ENCODE measurements around the gene PRODH2. TPM values are rescaled to one million over a fixed set of nuclear protein-coding genes. Genes with fewer than 3 reads are reported as not detected.

Gene PRODH2
- total and polyA plus RNA-seq, 2 of the 13 experiments (the other 11 are each of a cell fraction or from before 2014, with no cell fraction given) = 86.7 to 118 TPM

DNA sequence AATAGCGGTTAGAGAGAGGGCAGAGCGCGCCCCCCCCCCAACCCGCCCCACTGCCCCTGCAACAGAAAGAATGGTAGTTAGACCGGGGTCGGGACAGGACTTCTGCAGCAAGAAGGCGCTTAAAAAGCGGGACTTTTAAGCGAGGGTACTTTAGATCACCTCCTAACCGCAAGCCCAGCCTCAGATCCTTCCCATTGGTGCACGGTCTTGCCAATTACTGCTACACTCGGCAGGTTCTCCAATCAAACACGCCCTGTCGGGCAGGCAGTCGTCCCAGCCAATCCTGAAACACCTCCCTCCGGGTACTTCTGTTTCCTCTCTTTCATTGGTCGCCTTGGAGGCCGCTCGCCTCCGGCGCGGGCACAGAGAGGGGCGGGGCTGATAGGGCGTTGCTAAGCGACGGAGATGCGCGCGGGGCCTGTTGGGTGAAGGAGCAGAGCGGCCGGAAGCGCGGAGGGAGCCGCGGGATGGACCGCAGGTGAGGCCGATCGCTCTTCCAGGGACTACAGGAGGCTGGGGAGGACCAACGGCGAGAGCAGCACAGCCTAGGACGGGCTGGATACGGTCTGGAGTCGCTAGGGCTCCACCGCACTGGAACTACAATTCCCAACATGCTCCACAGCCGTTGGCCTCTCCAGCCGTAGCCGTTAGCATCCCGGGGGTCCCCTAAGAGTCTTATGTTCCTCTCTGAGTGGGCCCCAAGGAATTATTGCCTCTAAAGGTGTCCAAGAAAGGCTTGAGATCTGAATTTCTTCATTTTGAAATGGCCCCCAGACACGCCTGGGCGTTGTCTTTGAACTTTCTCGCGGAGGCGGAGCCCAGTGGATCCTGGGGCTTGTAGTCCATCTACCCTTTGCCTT, 54.7 kb downstream of the PRODH2 start, which contains the start of gene PROSER3 (continued):
- TF ChIP-seq, protein P1, sequence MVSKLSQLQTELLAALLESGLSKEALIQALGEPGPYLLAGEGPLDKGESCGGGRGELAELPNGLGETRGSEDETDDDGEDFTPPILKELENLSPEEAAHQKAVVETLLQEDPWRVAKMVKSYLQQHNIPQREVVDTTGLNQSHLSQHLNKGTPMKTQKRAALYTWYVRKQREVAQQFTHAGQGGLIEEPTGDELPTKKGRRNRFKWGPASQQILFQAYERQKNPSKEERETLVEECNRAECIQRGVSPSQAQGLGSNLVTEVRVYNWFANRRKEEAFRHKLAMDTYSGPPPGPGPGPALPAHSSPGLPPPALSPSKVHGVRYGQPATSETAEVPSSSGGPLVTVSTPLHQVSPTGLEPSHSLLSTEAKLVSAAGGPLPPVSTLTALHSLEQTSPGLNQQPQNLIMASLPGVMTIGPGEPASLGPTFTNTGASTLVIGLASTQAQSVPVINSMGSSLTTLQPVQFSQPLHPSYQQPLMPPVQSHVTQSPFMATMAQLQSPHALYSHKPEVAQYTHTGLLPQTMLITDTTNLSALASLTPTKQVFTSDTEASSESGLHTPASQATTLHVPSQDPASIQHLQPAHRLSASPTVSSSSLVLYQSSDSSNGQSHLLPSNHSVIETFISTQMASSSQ (IDR thresholded peaks at IDR 0.05; ENCODE audit: low read depth) = no peak
- TF ChIP-seq, protein P1 (CRISPR knock-in tag; IDR thresholded peaks at IDR 0.05; ENCODE audit: borderline replicate concordance) = peak; percentile 40; the same call in 1 of the 2 replicates
- TF ChIP-seq PAXIP1 (CRISPR knock-in tag; conservative IDR thresholded peaks at IDR 0.05) (0 out of 2 replicates have a peak, but pooled peaks have one; percentile 11), U2AF2 (IDR thresholded peaks at IDR 0.05; ENCODE audit: low read depth, low read length) (peak; percentile 72; the same call in 1 of the 2 replicates), SP5 (CRISPR knock-in tag; IDR thresholded peaks at IDR 0.05; ENCODE audit: borderline replicate concordance, low read depth) (peak; percentile 59; the same call in 1 of the 2 replicates), ZNF260 (CRISPR knock-in tag; IDR thresholded peaks at IDR 0.05; ENCODE audit: borderline replicate concordance, low read depth) (no peak), ZNF275 (CRISPR knock-in tag; IDR thresholded peaks at IDR 0.05; ENCODE audit: borderline replicate concordance) (peak; percentile 46; the same call in 1 of the 2 replicates), WIZ (CRISPR knock-in tag; IDR thresholded peaks at IDR 0.05) (0 out of 2 replicates have a peak, but pooled peaks have one; percentile 46), SOX6 (IDR thresholded peaks at IDR 0.05) (no peak), SOX6 (CRISPR knock-in tag; IDR thresholded peaks at IDR 0.05) (no peak), HDAC1 (CRISPR knock-in tag; IDR thresholded peaks at IDR 0.05) (peak; percentile 80), NRL (CRISPR knock-in tag; IDR thresholded peaks at IDR 0.05; ENCODE audit: borderline replicate concordance) (peak; percentile 80), ZBTB25 (CRISPR knock-in tag; IDR thresholded peaks at IDR 0.05) (peak; percentile 62; the same call in 1 of the 2 replicates)
- TF ChIP-seq, protein P2, sequence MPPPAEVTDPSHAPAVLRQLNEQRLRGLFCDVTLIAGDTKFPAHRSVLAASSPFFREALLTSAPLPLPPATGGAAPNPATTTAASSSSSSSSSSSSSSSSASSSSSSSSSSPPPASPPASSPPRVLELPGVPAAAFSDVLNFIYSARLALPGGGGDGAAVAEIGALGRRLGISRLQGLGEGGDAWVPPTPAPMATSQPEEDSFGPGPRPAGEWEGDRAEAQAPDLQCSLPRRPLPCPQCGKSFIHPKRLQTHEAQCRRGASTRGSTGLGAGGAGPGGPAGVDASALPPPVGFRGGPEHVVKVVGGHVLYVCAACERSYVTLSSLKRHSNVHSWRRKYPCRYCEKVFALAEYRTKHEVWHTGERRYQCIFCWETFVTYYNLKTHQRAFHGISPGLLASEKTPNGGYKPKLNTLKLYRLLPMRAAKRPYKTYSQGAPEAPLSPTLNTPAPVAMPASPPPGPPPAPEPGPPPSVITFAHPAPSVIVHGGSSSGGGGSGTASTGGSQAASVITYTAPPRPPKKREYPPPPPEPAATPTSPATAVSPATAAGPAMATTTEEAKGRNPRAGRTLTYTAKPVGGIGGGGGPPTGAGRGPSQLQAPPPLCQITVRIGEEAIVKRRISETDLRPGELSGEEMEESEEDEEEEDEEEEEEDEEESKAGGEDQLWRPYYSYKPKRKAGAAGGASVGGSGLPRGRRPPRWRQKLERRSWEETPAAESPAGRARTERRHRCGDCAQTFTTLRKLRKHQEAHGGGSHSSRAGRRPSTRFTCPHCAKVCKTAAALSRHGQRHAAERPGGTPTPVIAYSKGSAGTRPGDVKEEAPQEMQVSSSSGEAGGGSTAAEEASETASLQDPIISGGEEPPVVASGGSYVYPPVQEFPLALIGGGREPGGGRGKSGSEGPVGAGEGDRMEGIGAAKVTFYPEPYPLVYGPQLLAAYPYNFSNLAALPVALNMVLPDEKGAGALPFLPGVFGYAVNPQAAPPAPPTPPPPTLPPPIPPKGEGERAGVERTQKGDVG (CRISPR knock-in tag; IDR thresholded peaks at IDR 0.05; ENCODE audit: borderline replicate concordance) = no peak
